Upper lobe of right lung (tissue), 1 donor: Measurements from ENCODE around the gene GBF1. TPM values are rescaled to one million over a fixed set of nuclear protein-coding genes. Genes with fewer than 3 reads are reported as not detected.
"Not testable (repeated sequence)": the region's sequence is repeated elsewhere in the genome, so short reads cannot be mapped to it uniquely, and the experiment has no call there.

Experiments used
- ATAC-seq: fragments of 200-7000 bp; cut with Tn5 transposase; one replicate; pipeline ENCODE4 v1.9.1; 2020; ENCODE audit warnings: mild to moderate bottlenecking, moderate library complexity
- DNase-seq: peaks from one replicate; pipeline ENCODE4 v3.0.0-alpha.2; 2020
- H3K27ac ChIP-seq: fragments of 200-600 bp; one replicate; pipeline ENCODE4 v1.8.0; 2022
- H3K27me3 ChIP-seq: fragments of 200-600 bp; one replicate; pipeline ENCODE4 v1.8.0; 2022; ENCODE audit warnings: mild to moderate bottlenecking
- H3K36me3 ChIP-seq: fragments of 200-600 bp; one replicate; pipeline ENCODE4 v1.8.0; 2022
- H3K4me1 ChIP-seq: fragments of 200-600 bp; one replicate; pipeline ENCODE4 v1.8.0; 2022
- H3K4me3 ChIP-seq: fragments of 200-600 bp; one replicate; pipeline ENCODE4 v1.8.0; 2022; ENCODE audit warnings: mild to moderate bottlenecking
- H3K9me3 ChIP-seq: fragments of 200-600 bp; one replicate; pipeline ENCODE4 v1.8.0; 2022
- CTCF ChIP-seq: fragments of 200-600 bp; IDR thresholded peaks from one replicate; pipeline ENCODE4 v1.8.0; 2022; ENCODE audit warnings: antibody characterized with exemption
- intact Hi-C: fragments of 100-400 bp; cut with DNase I; formaldehyde crosslinking; loops from one replicate; pipeline ENCODE4 v1.11.0; 2022
- total RNA-seq: library from RNA; stranded (reverse); fragmentation: NEBNext Ultra II Directional; extraction: Animal tissue kit (Norgen Biotek cat#: 25700); gene quantifications from one replicate; pipeline ENCODE4 v1.2.1, GENCODE V29; 2021
- donor health status: DM: no; HTN: yes; CAD: no; lungs with severe emphysema.

The GBF1 gene
- total RNA-seq, 1 donor from 2014 or later, result 38.5 TPM

- intact Hi-C loops, result no loop called here
- H3K4me1 ChIP-seq, result peaks cover 31% of the 10 kb centered on the region
- H3K4me3 ChIP-seq, result peak within 1 kb of the TSS; percentile 63
- H3K36me3 ChIP-seq, result no peaks in the 10 kb centered on the region
- DNase-seq (peak; percentile 94), ATAC-seq (peak; percentile 82)
- no peaks in the 10 kb centered on the region for H3K9me3 ChIP-seq
- no peak within 1 kb of the TSS for H3K27ac ChIP-seq
- peaks cover 18% of the 10 kb centered on the region for H3K27me3 ChIP-seq
- TF ChIP-seq CTCF, result no peak
These were observed 3.8 kb upstream of the GBF1 start, which contains the start of gene PITX3 for GRCh38 chr10:102241444-102242117. TSS of gene PITX3 (minus strand) at chr10:102241512. CDS start at chr10:102232080, 9,432 bp downstream.

GRCh38 chr10:102242118-102242485, 3.2 kb upstream of the GBF1 start:
- no peak for TF ChIP-seq CTCF
- Histone ChIP-seq H3K27ac (no peak overlapping the region), H3K27me3 (peaks cover 18% of the 10 kb centered on the region), H3K9me3 (no peaks in the 10 kb centered on the region), H3K4me1 (peaks cover 36% of the 10 kb centered on the region), H3K36me3 (no peaks in the 10 kb centered on the region), H3K4me3 (peak overlapping the region; percentile 63)
- no peak for ATAC-seq
- DNase-seq, result no peak
- intact Hi-C loops, result no loop called here

DNA sequence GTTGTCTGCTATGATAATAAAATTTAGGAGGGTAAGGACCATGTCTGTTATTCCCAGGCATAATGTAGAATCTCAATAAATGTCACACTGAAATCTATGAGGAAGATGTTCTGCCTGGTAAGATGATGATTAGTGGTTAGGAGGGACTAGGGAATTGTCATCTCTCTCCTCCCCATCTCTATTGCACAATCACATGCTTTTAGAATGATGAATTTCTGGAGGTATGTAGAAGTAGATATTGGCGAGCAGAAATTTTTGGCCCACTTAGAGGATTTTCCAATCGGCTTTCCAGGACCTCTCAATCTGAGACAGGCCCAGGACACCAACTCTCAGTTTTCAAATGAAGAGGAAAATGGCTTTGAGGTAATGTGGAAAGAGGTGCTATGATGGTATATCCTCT, 2.0 kb upstream of the GBF1 start:
- Histone ChIP-seq H3K4me1 (peaks cover 48% of the 10 kb centered on the region), H3K27ac (no peak overlapping the region), H3K4me3 (no peak overlapping the region), H3K36me3 (no peaks in the 10 kb centered on the region), H3K27me3 (peaks cover 18% of the 10 kb centered on the region), H3K9me3 (no peaks in the 10 kb centered on the region)
- ATAC-seq, result no peak
- TF ChIP-seq CTCF, result no peak
- intact Hi-C loops, result no loop called here
- DNase-seq, result no peak

DNA sequence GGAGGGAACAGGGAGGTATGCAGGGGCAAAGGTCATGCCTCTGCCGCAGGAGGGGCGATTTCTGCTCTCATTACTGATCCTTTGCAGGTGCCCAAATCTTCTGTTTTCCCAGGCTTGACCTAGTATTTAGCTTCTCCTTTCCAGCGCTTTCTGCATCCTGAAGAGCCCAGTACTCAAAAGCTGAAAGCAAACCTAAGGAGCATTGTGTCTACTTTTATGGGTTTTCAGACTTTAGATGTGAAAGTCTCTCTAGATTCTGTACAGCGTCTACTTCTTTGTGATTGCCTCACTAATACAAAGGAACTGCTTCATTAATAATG, 560 bp downstream of the GBF1 start:
- Histone ChIP-seq H3K27ac (peak overlapping the region; percentile 90), H3K27me3 (peaks cover 1% of the 10 kb centered on the region), H3K4me1 (peaks cover 43% of the 10 kb centered on the region), H3K4me3 (peak overlapping the region; percentile 97), H3K36me3 (no peaks in the 10 kb centered on the region), H3K9me3 (no peaks in the 10 kb centered on the region)
- intact Hi-C loops, result no loop called here
- ATAC-seq (no peak), DNase-seq (no peak)
- TF ChIP-seq CTCF, result no peak

- intact Hi-C loops, result no loop called here
- H3K27ac ChIP-seq, result peak overlapping the region; percentile 90
- H3K4me3 ChIP-seq, result peak overlapping the region; percentile 97
- no peaks in the 10 kb centered on the region for H3K9me3 ChIP-seq
- no peaks in the 10 kb centered on the region for H3K27me3 ChIP-seq
- no peak for TF ChIP-seq CTCF
- no peak for DNase-seq
- H3K36me3 ChIP-seq, result no peaks in the 10 kb centered on the region
- ATAC-seq, result no peak
- peaks cover 39% of the 10 kb centered on the region for H3K4me1 ChIP-seq
These were observed 929 bp downstream of the GBF1 start for GRCh38 chr10:102246261-102246660.

DNA sequence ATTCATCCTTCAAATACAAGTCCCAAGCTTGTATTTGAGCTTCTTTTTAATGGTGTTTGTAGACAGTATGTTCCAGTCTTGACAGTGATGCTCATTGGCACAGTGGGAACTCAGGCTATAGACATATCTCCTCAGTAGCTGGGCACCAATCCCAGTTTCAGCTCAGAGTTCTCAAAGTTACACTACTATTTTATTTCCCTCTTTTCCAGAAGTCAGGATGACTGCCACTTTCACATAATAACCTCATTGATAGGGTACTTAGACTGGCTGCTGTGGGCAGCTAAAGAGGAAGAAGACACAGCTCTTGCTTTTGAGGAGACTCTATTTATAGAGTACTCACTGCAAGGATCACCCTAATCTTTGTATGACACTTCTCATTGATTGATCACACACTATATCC, 2.4 kb downstream of the GBF1 start:
- DNase-seq (no peak), ATAC-seq (no peak)
- no peak overlapping the region for H3K27ac ChIP-seq
- peaks cover 29% of the 10 kb centered on the region for H3K4me1 ChIP-seq
- H3K4me3 ChIP-seq, result no peak overlapping the region
- no peak for TF ChIP-seq CTCF
- intact Hi-C loops, result no loop called here
- no peaks in the 10 kb centered on the region for H3K36me3 ChIP-seq
- no peaks in the 10 kb centered on the region for H3K9me3 ChIP-seq
- no peaks in the 10 kb centered on the region for H3K27me3 ChIP-seq

DNA sequence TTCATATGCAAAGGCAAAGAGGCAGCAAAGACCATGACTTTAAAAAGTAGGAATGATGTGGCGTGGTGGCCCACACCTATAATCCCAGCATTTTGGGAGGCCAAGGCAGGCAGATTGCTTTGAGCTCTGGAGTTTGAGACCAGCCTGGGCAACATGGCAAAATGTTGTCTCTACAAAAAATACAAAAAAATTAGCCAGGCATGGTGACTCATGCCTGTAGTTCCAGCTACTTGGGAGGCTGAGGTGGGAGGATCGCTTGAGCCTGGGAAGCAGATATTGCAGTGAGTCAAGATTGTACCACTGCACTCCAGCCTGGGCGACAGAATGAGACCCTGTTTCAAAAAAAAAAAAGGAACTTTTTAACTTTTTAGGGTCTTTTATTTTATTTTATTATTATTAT, 7.2 kb downstream of the GBF1 start:
- H3K36me3 ChIP-seq, H3K4me3 ChIP-seq, DNase-seq, H3K27ac ChIP-seq, H3K27me3 ChIP-seq, H3K9me3 ChIP-seq, ATAC-seq, intact Hi-C loops: not testable (repeated sequence)
- peaks cover 11% of the 10 kb centered on the region for H3K4me1 ChIP-seq
